Fibroblast of mammary gland (primary cell): ENCODE measurements around the gene ASTN2.

ENCODE experiments used
- DNase-seq: peaks from one replicate; pipeline ENCODE4 v3.0.0-alpha.2; 2010; ENCODE audit warnings: low read depth
- H3K4me3 ChIP-seq: 2 replicates; pipeline ENCODE4 v1.5.1; 2011; ENCODE audit warnings: low read depth, mild to moderate bottlenecking, low read length, moderate library complexity; ENCODE audit not compliant: control insufficient read depth
- CTCF ChIP-seq: conservative IDR thresholded peaks from 2 replicates; pipeline ENCODE4 v1.5.1; 2011; ENCODE audit warnings: low read depth, low read length, inconsistent platforms; ENCODE audit not compliant: control insufficient read depth, insufficient read depth

The ASTN2 gene

GRCh38 chr9:117030254-117030768 is 384.5 kb downstream of the ASTN2 start:
- H3K4me3 ChIP-seq: no peak overlapping the region
- no peak for TF ChIP-seq CTCF
- DNase-seq: no peak

- TF ChIP-seq CTCF: no peak
- DNase-seq: no peak
- H3K4me3 ChIP-seq: no peak overlapping the region
Observed at GRCh38 chr9:117029341-117029740, 385.5 kb downstream of the ASTN2 start.

- no peak for DNase-seq
- H3K4me3 ChIP-seq: no peak overlapping the region
- TF ChIP-seq CTCF: no peak
Observed at GRCh38 chr9:117028103-117028858, 386.6 kb downstream of the ASTN2 start.

- no peak for TF ChIP-seq CTCF
- no peak overlapping the region for H3K4me3 ChIP-seq
Observed at GRCh38 chr9:117021906-117022305, 393.0 kb downstream of the ASTN2 start.

DNA sequence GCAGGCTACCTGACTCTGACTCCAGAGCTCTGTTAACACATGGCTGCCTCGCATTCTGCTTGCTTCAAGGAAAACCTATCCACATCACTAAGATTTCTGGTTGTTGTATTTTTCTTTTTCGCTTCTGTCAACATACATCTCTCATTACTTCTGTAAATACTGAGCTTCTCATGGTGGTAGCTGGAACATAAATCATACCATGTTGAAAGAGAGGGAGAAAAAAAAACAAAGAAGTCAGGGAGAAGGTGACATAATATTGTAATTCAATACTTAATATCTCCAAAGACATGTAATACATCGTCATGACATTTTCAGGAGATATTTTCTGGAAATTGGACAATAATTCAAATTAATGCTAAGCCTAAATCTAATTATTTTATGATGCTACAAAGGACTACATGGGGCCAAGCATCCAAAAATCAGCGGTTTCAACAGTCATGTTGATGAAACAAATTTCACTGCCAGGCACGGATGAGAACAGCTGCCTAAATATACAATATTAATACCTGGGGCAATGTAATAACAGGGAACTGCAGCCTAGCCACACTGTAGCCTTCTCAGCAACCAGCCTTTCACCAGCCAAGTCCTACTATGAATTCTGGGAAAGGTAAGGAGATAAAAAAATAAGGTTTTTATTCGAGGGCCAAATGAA is 395.8 kb downstream of the ASTN2 start:
- DNase-seq: no peak
- H3K4me3 ChIP-seq: no peak overlapping the region
- TF ChIP-seq CTCF: no peak

More at GRCh38 chr9:117021906-117022305, 393.0 kb downstream of the ASTN2 start:
- no peak for DNase-seq

DNA sequence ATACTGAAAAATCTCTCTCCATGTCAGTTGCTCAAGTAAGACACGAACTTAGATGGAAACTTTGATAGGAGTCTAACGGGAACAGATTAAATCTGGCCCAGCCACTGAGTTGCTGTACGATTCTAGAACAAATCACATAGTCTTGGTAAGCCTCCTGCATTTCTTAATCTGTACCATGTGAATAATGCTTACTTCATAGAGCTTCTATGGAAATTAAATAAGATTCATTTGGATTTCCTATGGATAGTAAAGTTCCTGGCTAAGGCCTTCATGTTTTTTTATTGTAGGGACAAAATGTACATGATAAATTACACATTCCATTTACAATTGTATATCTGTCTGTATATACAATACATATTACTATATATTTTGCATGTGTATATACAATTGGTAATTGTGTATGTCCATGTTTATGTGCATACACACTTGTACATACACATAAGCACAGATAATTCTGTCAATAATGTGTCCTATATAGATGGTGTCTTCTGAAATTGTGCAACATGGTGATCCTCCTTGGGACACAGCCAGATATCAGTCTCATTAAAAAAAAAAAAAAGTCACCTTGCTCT is 397.4 kb downstream of the ASTN2 start:
- no peak for DNase-seq
- no peak overlapping the region for H3K4me3 ChIP-seq
- TF ChIP-seq CTCF: no peak
